HG02973 (cell line): ENCODE data around the gene KLF17.

Source experiments
- ATAC-seq: cut with Tn5 transposase; IDR thresholded peaks from one replicate; pipeline ENCODE4 v1.9.1; 2021; ENCODE audit warnings: moderate library complexity; ENCODE audit not compliant: unreplicated experiment

The KLF17 gene

GRCh38 chr1:44151332-44151731, 32.7 kb downstream of the KLF17 start:
- ATAC-seq: no peak

DNA sequence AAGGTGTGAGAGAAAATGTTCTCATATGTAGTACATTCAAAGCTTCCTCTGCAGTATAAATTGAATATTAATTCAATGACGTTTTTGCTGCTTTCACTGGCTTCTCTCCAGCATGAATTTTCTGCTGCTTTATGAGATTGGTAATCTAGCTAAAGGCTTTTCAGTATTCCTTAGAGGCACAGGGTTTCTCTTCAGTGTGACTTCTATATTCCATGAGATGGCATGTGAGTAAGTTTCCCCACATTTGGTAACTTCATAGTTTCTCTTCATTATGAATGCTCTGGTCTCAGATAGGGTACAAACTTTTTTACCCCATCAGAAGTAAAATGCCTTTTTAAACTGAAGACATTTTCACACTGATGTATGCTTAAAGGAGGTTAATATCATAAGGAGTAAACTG, 33.2 kb downstream of the KLF17 start:
- no peak for ATAC-seq

- ATAC-seq: no peak
Observed at GRCh38 chr1:44152692-44153091, 34.1 kb downstream of the KLF17 start.

GRCh38 chr1:44154049-44154448, 35.4 kb downstream of the KLF17 start:
- ATAC-seq: no peak

GRCh38 chr1:44157903-44158302, 39.3 kb downstream of the KLF17 start:
- no peak for ATAC-seq

DNA sequence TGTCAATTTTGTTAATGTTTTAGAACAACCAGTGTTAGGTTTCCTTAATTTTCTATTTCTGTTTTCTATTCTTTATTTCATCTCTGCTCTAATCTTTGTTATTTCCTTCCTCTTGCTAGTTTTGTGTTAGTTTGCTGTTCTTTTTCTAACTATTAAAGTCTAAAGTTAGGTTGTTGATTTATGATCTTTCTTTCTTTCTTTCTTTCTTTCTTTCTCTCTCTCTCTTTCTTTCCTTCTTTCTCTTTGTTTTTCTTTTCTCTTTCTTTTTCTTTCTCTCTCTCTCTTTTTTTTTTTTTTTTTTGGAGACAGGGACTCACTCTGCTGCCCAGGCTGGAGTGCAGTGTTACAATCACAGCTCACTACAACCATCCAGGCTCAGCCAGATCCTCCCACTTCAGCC, 40.2 kb downstream of the KLF17 start:
- no peak for ATAC-seq

GRCh38 chr1:44161546-44161945, 42.9 kb downstream of the KLF17 start:
- no peak for ATAC-seq

- no peak for ATAC-seq
Observed at GRCh38 chr1:44168520-44169098, 50.0 kb downstream of the KLF17 start.

GRCh38 chr1:44170281-44170823, 51.7 kb downstream of the KLF17 start:
- ATAC-seq: no peak

GRCh38 chr1:44174630-44175029, 56.0 kb downstream of the KLF17 start:
- ATAC-seq: no peak
